ENCODE measurements around the gene H2BK1. TPM values are rescaled to one million over a fixed set of nuclear protein-coding genes. Genes with fewer than 3 reads are reported as not detected.

The H2BK1 gene
- total RNA-seq, 2 experiments from 2014 or later = not detected

DNA sequence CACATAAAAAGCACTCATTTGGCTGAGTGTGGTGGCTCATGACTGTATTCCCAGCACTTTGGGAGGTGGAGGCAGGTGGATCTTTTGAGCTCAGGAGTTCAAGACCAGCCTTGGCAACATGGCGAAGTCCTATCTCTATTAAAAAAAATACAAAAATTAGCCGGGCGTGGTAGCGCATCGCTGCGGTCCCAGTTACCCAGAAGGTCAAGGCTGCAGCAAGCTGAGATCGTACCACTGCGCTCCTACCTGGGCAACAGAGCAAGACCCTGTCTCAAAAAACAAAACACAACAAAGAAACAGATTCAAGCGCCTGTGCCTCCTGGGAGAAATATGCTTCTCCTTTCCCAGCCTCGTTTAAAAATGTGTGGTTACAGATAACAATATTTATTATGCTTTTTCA lies 19.0 kb upstream of the H2BK1 start:
- ATAC-seq (no peak), DNase-seq (no peak)
- TF ChIP-seq, protein P1, sequence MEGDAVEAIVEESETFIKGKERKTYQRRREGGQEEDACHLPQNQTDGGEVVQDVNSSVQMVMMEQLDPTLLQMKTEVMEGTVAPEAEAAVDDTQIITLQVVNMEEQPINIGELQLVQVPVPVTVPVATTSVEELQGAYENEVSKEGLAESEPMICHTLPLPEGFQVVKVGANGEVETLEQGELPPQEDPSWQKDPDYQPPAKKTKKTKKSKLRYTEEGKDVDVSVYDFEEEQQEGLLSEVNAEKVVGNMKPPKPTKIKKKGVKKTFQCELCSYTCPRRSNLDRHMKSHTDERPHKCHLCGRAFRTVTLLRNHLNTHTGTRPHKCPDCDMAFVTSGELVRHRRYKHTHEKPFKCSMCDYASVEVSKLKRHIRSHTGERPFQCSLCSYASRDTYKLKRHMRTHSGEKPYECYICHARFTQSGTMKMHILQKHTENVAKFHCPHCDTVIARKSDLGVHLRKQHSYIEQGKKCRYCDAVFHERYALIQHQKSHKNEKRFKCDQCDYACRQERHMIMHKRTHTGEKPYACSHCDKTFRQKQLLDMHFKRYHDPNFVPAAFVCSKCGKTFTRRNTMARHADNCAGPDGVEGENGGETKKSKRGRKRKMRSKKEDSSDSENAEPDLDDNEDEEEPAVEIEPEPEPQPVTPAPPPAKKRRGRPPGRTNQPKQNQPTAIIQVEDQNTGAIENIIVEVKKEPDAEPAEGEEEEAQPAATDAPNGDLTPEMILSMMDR (IDR thresholded peaks at IDR 0.05) = no peak
- Mint-ChIP-seq H3K27me3 (no peaks in the 10 kb centered on the region), H3K4me1 (ENCODE audit: low read depth) (peaks cover 41% of the 10 kb centered on the region), H3K9me3 (no peaks in the 10 kb centered on the region), H3K36me3 (ENCODE audit: low read depth) (peaks cover 37% of the 10 kb centered on the region), H3K27ac (no peak overlapping the region), H3K4me3 (no peak overlapping the region)
- POLR2A ChIA-PET = no interaction called here
- CTCF ChIA-PET = interaction anchor here (5.0 kb wide), 1 partner anchor 15 kb away, joined by 44 read pairs; no protein-coding TSS in a partner anchor
- intact Hi-C loops (cut with micrococcal nuclease) = no loop called here

DNA sequence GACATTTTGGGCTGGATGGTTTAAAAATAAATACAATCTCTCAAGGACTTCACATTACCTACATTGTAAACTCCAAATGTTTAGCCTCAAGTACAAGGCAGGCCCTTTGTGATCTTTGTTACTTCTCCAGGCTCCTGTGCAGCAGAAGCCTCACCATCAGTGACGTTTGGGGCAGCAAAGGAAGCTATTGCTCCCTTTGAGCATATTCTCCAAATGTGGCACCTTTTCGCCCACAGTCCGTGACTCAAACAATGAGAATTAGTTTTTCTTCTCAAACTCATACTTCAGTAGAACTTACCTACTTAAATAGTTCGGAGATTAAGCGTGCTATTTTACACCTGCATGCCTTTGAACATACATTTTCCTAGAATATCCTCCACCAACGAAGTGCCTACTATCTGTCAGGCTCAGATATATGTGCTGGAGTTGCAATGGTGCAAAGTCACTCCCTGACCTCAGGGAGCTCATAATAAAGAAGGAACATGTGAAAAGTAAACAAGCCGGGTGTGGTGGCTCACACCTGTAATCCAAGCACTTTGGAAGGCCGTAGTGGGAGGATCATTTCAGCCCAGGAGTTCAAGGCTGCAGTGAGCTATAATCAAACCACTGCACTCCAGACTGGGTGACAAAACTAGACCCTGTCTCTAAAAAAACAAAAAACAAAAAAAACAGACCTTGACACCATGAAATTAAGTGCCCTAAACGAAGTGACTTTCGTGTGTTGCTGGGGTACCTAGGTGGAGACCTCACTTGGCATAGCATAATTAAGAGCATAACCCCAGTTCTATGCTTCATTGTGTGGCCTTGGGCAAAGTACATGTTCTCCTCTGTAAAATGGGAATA lies 18.0 kb upstream of the H2BK1 start:
- ATAC-seq (no peak), DNase-seq (no peak)
- POLR2A ChIA-PET = interaction anchor here (0.6 to 2.7 kb wide), 7 partner anchors 8 to 61 kb away, joined by 3 to 9 read pairs (median 4); partner anchors contain the start of gene GBX1
- CTCF ChIA-PET = interaction anchor here (0.9 to 5.0 kb wide), 7 partner anchors 9 to 118 kb away, joined by 3 to 44 read pairs (median 3); no protein-coding TSS in a partner anchor
- H3K36me3 Mint-ChIP-seq (ENCODE audit: low read depth) = peaks cover 37% of the 10 kb centered on the region
- peak overlapping the region; percentile 99 for H3K4me3 Mint-ChIP-seq
- H3K9me3 Mint-ChIP-seq = no peaks in the 10 kb centered on the region
- H3K27me3 Mint-ChIP-seq = no peaks in the 10 kb centered on the region
- peaks cover 36% of the 10 kb centered on the region for H3K4me1 Mint-ChIP-seq (ENCODE audit: low read depth)
- H3K27ac Mint-ChIP-seq = peak overlapping the region; percentile 96
- TF ChIP-seq, protein P1 (IDR thresholded peaks at IDR 0.05) = no peak
- intact Hi-C loops (cut with micrococcal nuclease) = no loop called here

DNA sequence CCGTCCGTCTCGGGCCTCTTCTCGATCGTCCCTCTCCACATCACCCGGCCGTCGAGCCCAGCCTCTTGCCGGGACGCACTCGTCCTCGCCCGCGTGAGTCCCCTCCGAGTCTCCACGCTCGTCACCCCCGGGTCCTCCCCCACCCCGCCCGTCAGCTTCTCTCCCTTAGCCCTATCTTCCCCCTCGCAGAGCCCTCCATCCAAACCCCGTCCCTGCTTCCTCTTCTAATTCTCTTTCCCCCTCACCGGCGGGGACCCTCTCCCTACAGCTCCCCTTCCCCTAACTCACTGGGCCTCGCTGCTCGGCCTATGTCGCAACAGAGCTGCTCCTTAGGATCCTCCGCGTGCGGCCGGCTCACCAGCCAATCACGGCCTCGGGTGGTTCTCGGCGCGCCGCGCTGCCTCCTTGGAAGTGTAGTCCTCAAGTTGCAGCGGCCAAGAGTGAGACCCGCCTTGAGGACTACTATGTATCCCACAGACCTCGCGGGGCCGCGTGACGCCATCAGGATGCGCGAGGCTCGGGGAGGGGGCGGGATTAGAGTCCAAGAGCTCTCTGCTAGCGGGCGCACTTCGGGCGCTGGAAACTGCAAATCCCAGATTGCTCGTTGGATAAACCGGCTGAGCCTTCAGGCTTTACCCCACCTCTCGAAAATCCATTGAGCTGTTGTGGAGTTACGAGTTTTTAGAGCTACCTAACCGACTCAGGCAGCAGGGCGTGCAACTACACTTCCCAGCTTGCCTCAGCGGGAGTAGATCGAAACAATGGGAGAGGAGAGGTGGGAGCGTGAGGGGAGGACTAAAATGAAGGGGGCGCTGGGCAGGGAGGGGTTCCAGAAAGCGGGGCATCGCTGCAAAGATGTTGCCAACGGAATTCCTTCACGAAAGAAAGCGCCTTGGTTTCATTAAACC lies 16.8 kb upstream of the H2BK1 start, which contains the start of gene ABCF2:
Gene ABCF2 (minus strand): TSS at position 331 of the 908 bp plus-strand sequence. CDS start 747 bp downstream, outside the sequence.
- Mint-ChIP-seq H3K9me3 (no peaks in the 10 kb centered on the region), H3K27me3 (no peaks in the 10 kb centered on the region), H3K4me1 (ENCODE audit: low read depth) (peaks cover 34% of the 10 kb centered on the region), H3K27ac (peak within 1 kb of the TSS; percentile 96), H3K36me3 (ENCODE audit: low read depth) (peaks cover 39% of the 10 kb centered on the region), H3K4me3 (peak within 1 kb of the TSS; percentile 99)
- ChIA-PET POLR2A (interaction anchor here (0.6 to 2.7 kb wide), 12 partner anchors 7 to 208 kb away, joined by 3 to 22 read pairs (median 4); partner anchors contain the start of genes GBX1 and H2BK1), CTCF (interaction anchor here (0.9 to 5.0 kb wide), 15 partner anchors 8 to 124 kb away, joined by 3 to 44 read pairs (median 4); no protein-coding TSS in a partner anchor)
- TF ChIP-seq, protein P1 (IDR thresholded peaks at IDR 0.05) = no peak
- intact Hi-C loops (cut with micrococcal nuclease) = no loop called here
- ATAC-seq = peak; percentile 99
- DNase-seq = peak; percentile 100

DNA sequence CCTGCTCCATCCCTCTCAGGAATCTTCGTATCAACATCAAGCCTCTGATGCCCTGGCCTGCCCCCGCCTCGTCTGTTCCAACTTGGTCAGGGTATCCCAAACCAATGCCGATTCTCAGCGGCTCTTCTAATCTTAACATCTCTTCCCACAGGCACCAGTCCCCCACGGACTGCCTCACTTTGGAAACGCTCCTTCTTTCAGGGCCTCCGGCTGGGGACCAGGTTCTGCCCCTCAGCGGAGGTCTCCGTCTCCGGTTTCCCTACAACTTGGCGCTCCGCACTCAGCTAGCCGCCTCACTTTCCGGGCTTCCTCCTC lies 16.2 kb upstream of the H2BK1 start:
- no peaks in the 10 kb centered on the region for H3K9me3 Mint-ChIP-seq
- H3K4me1 Mint-ChIP-seq (ENCODE audit: low read depth) = peaks cover 28% of the 10 kb centered on the region
- intact Hi-C loops (cut with micrococcal nuclease) = no loop called here
- H3K36me3 Mint-ChIP-seq (ENCODE audit: low read depth) = peaks cover 41% of the 10 kb centered on the region
- ATAC-seq (peak; percentile 12), DNase-seq (no peak)
- ChIA-PET POLR2A (interaction anchor here (1.2 to 2.7 kb wide), 8 partner anchors 12 to 208 kb away, joined by 3 to 22 read pairs (median 4); partner anchors contain the start of gene H2BK1), CTCF (interaction anchor here (0.9 to 5.0 kb wide), 13 partner anchors 10 to 125 kb away, joined by 3 to 44 read pairs (median 4); no protein-coding TSS in a partner anchor)
- no peaks in the 10 kb centered on the region for H3K27me3 Mint-ChIP-seq
- H3K4me3 Mint-ChIP-seq = peak overlapping the region; percentile 99
- H3K27ac Mint-ChIP-seq = peak overlapping the region; percentile 96
- TF ChIP-seq, protein P1 (IDR thresholded peaks at IDR 0.05) = no peak
